Omental fat pad (tissue), 4 donors: Measurements from ENCODE around the gene GAGE10. TPM values are rescaled to one million over a fixed set of nuclear protein-coding genes. Genes with fewer than 3 reads are reported as not detected.
"Not testable (repeated sequence)": the region's sequence is repeated elsewhere in the genome, so short reads cannot be mapped to it uniquely, and the experiment has no call there.

Experiments
- ATAC-seq: fragments of 150-250 bp; one replicate; pipeline ENCODE4 v1.9.1; 2016; ENCODE audit warnings: mild to moderate bottlenecking, moderate library complexity; ENCODE audit not compliant: low FRiP score
- DNase-seq: peaks from one replicate; pipeline ENCODE4 v3.0.0-alpha.2; 2019; ENCODE audit warnings: low spot score
- CTCF ChIP-seq, 3 donors: fragments of 450-650 bp; IDR thresholded peaks; one replicate each; pipeline ENCODE4 v1.5.1; 2016 to 2017; ENCODE audit warnings: antibody characterized with exemption in 3 of 3, mild to moderate bottlenecking in 3 of 3, moderate library complexity in 2 of 3
- total RNA-seq, 4 donors: library from RNA; depleted of rRNA; stranded (reverse); fragments of >200 nt; gene quantifications; one replicate each; pipeline ENCODE4 v1.1.0, GENCODE V29; 2016

The GAGE10 gene
- total RNA-seq, 4 donors from 2014 or later: not detected

- ATAC-seq (no peak), DNase-seq (no peak)
- TF ChIP-seq CTCF (IDR thresholded peaks at IDR 0.05): no peak
These were observed 5.3 kb downstream of the GAGE10 start for GRCh38 chrX:49308604-49309269.

GRCh38 chrX:49309401-49309981 is 6.0 kb downstream of the GAGE10 start:
- TF ChIP-seq CTCF (IDR thresholded peaks at IDR 0.05): no peak
- DNase-seq (no peak), ATAC-seq (no peak)

GRCh38 chrX:49310371-49310770 is 6.9 kb downstream of the GAGE10 start:
- no peak for DNase-seq
- no peak for ATAC-seq
- no peak for TF ChIP-seq CTCF (IDR thresholded peaks at IDR 0.05)

GRCh38 chrX:49312176-49312575 is 8.7 kb downstream of the GAGE10 start:
- no peak for TF ChIP-seq CTCF (IDR thresholded peaks at IDR 0.05)
- no peak for DNase-seq
- no peak for ATAC-seq

- ATAC-seq: no peak
- TF ChIP-seq CTCF (IDR thresholded peaks at IDR 0.05): no peak
These were observed 12.6 kb downstream of the GAGE10 start for GRCh38 chrX:49316085-49316484.

GRCh38 chrX:49321737-49322136 is 18.3 kb downstream of the GAGE10 start, which contains the start of gene GAGE12J:
TSS of gene GAGE12J (plus strand) at chrX:49322037. CDS start at chrX:49323194, 1,157 bp downstream.
- not testable (repeated sequence) for DNase-seq, ATAC-seq

More at GRCh38 chrX:49316085-49316484, 12.6 kb downstream of the GAGE10 start:
- no peak for DNase-seq

- DNase-seq, ATAC-seq: not testable (repeated sequence)
These were observed 18.8 kb downstream of the GAGE10 start for GRCh38 chrX:49322266-49322665.

- not testable (repeated sequence) for DNase-seq, ATAC-seq
These were observed 20.3 kb downstream of the GAGE10 start for GRCh38 chrX:49323735-49324134.

GRCh38 chrX:49330421-49330820 is 27.0 kb downstream of the GAGE10 start:
- not testable (repeated sequence) for DNase-seq, ATAC-seq

- not testable (repeated sequence) for ATAC-seq, DNase-seq
These were observed 27.8 kb downstream of the GAGE10 start, which contains the start of gene GAGE13 for GRCh38 chrX:49331282-49331681. TSS of gene GAGE13 (plus strand) at chrX:49331582. CDS start at chrX:49332738, 1,156 bp downstream.

GRCh38 chrX:49331841-49332240 is 28.4 kb downstream of the GAGE10 start:
- not testable (repeated sequence) for DNase-seq, ATAC-seq

GRCh38 chrX:49341449-49341848 is 38.0 kb downstream of the GAGE10 start:
- not testable (repeated sequence) for ATAC-seq, DNase-seq

- ATAC-seq: not testable (repeated sequence)
These were observed 41.2 kb downstream of the GAGE10 start for GRCh38 chrX:49344496-49345175.

More at GRCh38 chrX:49344496-49345175, 41.2 kb downstream of the GAGE10 start:
- not testable (repeated sequence) for DNase-seq
